Right lobe of liver (tissue), 4 donors: ENCODE measurements around the gene BOC.

ENCODE experiments used
- POLR2A ChIP-seq: fragments of 450-650 bp; IDR thresholded peaks from one replicate; pipeline ENCODE4 v1.6.1; 2017; ENCODE audit warnings: antibody characterized with exemption, mild to moderate bottlenecking
- TF ChIP-seq, protein P1 (sequence below), 4 donors: fragments of 200-600 bp in 3 of 4; fragments of 450-650 bp in 1 of 4; IDR thresholded peaks; one replicate each; pipeline versions ENCODE4 v1.5.1 to v1.8.0; 2016 to 2022; ENCODE audit warnings: antibody characterized with exemption in 4 of 4, mild to moderate bottlenecking in 2 of 4
- donor health status: DM: no; HTN: no; CAD: no.
- donor health status: DM: no; HTN: no; CAD: no.
- donor health status: DM: no; HTN: yes; CAD: no.

DNA sequence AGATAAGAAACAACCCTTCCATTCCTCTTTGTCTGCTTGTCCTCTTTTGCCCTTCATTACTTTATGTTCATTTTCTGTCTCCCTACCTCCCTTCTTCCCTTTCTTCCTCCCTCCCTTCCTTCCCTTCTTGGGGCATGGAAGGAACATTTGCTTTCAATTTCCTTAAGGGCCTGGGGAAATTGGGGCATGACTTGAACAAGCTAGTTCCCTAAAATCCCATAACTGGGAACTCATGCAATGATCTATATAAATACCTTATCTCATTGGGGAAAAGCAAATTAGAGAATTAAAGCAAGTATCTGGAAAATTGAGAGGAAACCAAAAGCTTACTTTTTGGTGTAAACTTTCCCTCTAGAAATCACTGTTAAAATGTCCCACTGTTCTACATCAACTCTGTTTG, 35.7 kb downstream of the BOC start:
- TF ChIP-seq, protein P1, sequence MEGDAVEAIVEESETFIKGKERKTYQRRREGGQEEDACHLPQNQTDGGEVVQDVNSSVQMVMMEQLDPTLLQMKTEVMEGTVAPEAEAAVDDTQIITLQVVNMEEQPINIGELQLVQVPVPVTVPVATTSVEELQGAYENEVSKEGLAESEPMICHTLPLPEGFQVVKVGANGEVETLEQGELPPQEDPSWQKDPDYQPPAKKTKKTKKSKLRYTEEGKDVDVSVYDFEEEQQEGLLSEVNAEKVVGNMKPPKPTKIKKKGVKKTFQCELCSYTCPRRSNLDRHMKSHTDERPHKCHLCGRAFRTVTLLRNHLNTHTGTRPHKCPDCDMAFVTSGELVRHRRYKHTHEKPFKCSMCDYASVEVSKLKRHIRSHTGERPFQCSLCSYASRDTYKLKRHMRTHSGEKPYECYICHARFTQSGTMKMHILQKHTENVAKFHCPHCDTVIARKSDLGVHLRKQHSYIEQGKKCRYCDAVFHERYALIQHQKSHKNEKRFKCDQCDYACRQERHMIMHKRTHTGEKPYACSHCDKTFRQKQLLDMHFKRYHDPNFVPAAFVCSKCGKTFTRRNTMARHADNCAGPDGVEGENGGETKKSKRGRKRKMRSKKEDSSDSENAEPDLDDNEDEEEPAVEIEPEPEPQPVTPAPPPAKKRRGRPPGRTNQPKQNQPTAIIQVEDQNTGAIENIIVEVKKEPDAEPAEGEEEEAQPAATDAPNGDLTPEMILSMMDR (IDR thresholded peaks at IDR 0.05): no peak
- no peak for TF ChIP-seq POLR2A
